Erythroblast (primary cell): ENCODE results near the gene FAIM.

ENCODE experiments used
- GATA1 ChIP-seq: IDR thresholded peaks from 2 replicates; pipeline ENCODE4 v1.6.1; 2011; ENCODE audit warnings: low read depth, mild to moderate bottlenecking, control low read depth, low read length, moderate library complexity
- POLR2A ChIP-seq: IDR thresholded peaks from 2 replicates; pipeline ENCODE4 v1.6.1; 2011; ENCODE audit warnings: mild to moderate bottlenecking, low read length

DNA sequence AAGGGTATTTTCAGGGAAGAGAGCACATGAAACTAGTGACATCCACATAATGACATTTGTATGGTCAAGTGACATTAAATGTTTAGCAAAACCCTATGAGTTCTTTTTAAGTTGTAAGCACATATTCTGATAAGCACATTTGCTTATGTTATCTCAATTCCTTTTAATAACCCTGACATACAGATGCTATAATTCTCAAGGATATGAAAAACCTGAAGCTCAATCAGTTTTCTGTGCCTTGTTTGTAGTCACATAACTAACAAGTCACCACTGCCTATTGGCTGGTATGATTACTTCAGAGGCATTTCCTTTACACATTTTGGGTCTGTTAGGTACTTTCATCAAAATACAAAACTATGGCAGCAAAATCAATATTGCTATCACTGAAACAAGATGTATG is 74.1 kb downstream of the FAIM start:
- TF ChIP-seq POLR2A, result no peak
- no peak for TF ChIP-seq GATA1
